SK-N-SH treated with all-trans-retinoic acid at 6 μM for 48 hours (cell line): ENCODE results near the gene SAMD4B.

Source experiments
- ARNTL ChIP-seq: fragments of 450-650 bp; formaldehyde crosslinking; IDR thresholded peaks from 2 replicates; pipeline ENCODE4 v1.5.0; 2020; ENCODE audit warnings: low read depth, mild to moderate bottlenecking, moderate library complexity, borderline replicate concordance
- BACH2 ChIP-seq: fragments of 250-450 bp; sonication (Bioruptor Pico); IDR thresholded peaks from 2 replicates; pipeline ENCODE4 v1.9.0; 2021; ENCODE audit warnings: mild to moderate bottlenecking, borderline replicate concordance
- CSDC2 ChIP-seq: fragments of 250-450 bp; sonication (Bioruptor Pico); IDR thresholded peaks from 2 replicates; pipeline ENCODE4 v1.5.0; 2020; ENCODE audit warnings: mild to moderate bottlenecking, moderate library complexity
- CSRNP3 ChIP-seq: fragments of 250-450 bp; sonication (Bioruptor Pico); IDR thresholded peaks from 2 replicates; pipeline ENCODE4 v1.5.1; 2021; ENCODE audit warnings: mild to moderate bottlenecking, moderate library complexity
- GLIS3 ChIP-seq: fragments of 250-450 bp; sonication (Bioruptor Pico); IDR thresholded peaks from 2 replicates; pipeline ENCODE4 v1.5.0; 2020; ENCODE audit warnings: mild to moderate bottlenecking, moderate library complexity
- POU6F1 ChIP-seq: fragments of 250-450 bp; sonication (Bioruptor Pico); IDR thresholded peaks from 2 replicates; pipeline ENCODE4 v1.8.0; 2021; ENCODE audit warnings: low read depth, mild to moderate bottlenecking, moderate library complexity, borderline replicate concordance
- PPARA ChIP-seq: fragments of 250-450 bp; sonication (Bioruptor Pico); IDR thresholded peaks from 2 replicates; pipeline ENCODE4 v1.5.0; 2020; ENCODE audit warnings: mild to moderate bottlenecking, borderline replicate concordance
- TOX ChIP-seq: fragments of 250-450 bp; sonication (Bioruptor Pico); IDR thresholded peaks from 2 replicates; pipeline ENCODE4 v1.8.0; 2021; ENCODE audit warnings: mild to moderate bottlenecking, moderate library complexity, borderline replicate concordance
- TSHZ2 ChIP-seq: fragments of 250-450 bp; sonication (Bioruptor Pico); IDR thresholded peaks from 2 replicates; pipeline ENCODE4 v1.5.0; 2020; ENCODE audit warnings: mild to moderate bottlenecking, moderate library complexity
- ZFP3 ChIP-seq: fragments of 250-450 bp; sonication (Bioruptor Pico); IDR thresholded peaks from 2 replicates; pipeline ENCODE4 v1.5.0; 2020; ENCODE audit warnings: mild to moderate bottlenecking, moderate library complexity
- ZFP30 ChIP-seq: fragments of 450-650 bp; formaldehyde crosslinking; IDR thresholded peaks from 2 replicates; pipeline ENCODE4 v1.5.0; 2022; ENCODE audit warnings: mild to moderate bottlenecking, moderate library complexity
- ZNF565 ChIP-seq: fragments of 450-650 bp; formaldehyde crosslinking; conservative IDR thresholded peaks from 2 replicates; pipeline ENCODE4 v1.5.0; 2020; ENCODE audit warnings: low read depth, mild to moderate bottlenecking, moderate library complexity

- TF ChIP-seq GLIS3 (CRISPR knock-in tag) (no peak), CSDC2 (no peak), TSHZ2 (CRISPR knock-in tag) (no peak), TOX (no peak), ARNTL (CRISPR knock-in tag) (no peak), ZFP3 (CRISPR knock-in tag) (no peak), PPARA (no peak), POU6F1 (CRISPR knock-in tag) (no peak), ZFP30 (CRISPR knock-in tag) (no peak), CSRNP3 (no peak), BACH2 (CRISPR knock-in tag) (no peak), ZNF565 (CRISPR knock-in tag) (no peak)
These were observed 73.2 kb downstream of the SAMD4B start for GRCh38 chr19:39415111-39416046.
